Left lobe of liver (tissue), 2 donors: ENCODE measurements around the gene AIFM3. TPM values are rescaled to one million over a fixed set of nuclear protein-coding genes. Genes with fewer than 3 reads are reported as not detected.

Experiments used
- ATAC-seq: fragments of 200-7000 bp; cut with Tn5 transposase; one replicate; pipeline ENCODE4 v1.9.1; 2020; ENCODE audit warnings: mild to moderate bottlenecking, moderate library complexity
- DNase-seq: peaks from one replicate; pipeline ENCODE4 v3.0.0-alpha.2; 2020; ENCODE audit warnings: low spot score
- total RNA-seq: library from RNA; stranded (reverse); gene quantifications from one replicate; pipeline ENCODE4 v1.2.1, GENCODE V29; 2021
- donor health status: DM: no; HTN: no; CAD: no; lungs with moderate emphysema.
- donor health status: DM: no; HTN: yes; CAD: no.

Gene AIFM3
- total RNA-seq, 1 donor from 2014 or later: 1.3 TPM

DNA sequence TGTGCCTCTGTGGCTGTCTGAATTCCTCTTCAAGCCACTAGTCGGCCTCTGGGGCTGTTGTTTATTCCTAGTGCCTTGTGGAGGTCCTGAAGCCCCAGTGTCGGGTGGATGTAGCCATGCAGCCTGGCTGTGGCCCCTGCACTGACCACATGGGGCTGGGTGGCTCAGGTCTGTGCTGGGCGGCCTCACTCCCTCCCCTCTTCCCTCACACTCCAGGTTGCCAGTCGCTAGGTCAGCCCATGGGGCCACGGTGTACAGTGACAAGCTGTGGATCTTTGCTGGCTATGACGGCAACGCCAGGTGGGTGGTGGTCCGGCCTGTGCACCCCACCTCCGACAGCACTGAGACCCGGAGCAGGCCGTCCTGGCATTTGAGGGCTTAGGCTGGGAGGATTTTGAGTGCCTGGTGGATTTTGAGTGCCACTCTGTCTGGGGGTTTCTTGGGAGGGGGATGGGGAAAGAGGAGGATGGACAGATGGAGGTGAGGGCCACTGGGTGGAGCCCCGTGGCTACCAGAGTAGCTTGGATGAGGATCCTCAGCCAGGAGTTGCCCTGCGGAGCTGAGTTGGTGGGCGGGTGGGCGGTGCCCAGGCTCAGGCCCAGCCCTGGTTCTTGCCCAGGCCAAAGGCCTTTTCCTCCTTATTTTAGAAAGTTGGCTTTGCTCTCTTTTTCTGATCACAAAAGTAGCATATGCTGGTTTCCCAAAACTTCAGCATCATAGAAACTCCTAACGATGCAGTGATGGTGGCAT lies 21.7 kb downstream of the AIFM3 start:
- no peak for ATAC-seq
- DNase-seq: no peak

DNA sequence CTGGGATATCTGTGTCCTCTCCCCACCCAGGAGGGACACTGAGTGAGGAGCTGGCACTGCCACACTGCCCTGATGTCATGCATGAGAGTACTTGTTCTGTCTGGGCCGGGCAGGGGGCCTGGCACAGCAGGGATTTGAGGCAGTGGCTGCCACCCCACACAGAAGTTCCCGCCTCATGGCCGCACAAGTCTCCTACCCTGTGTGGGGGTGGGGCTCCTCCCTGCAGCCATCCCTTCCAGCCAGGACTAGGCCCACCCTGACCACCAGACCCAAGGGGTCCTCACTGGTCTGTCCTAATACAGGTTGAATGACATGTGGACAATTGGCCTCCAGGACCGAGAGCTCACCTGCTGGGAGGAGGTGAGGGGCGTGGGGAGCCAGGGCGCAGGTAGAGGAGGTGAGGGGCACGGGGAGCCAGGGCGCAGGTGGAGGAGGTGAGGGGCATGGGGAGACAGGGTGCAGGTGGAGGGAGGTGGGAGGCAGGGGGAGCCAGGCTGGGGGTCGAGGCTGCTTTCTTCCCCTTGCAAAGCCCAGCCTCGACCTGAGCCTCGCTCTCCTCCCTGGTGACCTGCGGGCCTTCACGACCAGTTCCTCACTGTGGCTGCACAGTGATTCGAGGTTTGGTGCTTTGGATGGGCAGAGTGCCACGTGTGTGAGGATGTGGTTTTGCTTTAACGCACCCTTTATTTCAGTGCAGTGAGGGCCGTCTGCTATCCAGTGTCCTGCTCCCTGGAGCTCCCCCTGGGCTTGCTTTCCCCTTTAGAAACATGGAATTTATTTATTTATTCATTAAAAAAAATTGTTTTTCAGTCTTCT lies 22.5 kb downstream of the AIFM3 start:
- ATAC-seq (no peak), DNase-seq (no peak)

DNA sequence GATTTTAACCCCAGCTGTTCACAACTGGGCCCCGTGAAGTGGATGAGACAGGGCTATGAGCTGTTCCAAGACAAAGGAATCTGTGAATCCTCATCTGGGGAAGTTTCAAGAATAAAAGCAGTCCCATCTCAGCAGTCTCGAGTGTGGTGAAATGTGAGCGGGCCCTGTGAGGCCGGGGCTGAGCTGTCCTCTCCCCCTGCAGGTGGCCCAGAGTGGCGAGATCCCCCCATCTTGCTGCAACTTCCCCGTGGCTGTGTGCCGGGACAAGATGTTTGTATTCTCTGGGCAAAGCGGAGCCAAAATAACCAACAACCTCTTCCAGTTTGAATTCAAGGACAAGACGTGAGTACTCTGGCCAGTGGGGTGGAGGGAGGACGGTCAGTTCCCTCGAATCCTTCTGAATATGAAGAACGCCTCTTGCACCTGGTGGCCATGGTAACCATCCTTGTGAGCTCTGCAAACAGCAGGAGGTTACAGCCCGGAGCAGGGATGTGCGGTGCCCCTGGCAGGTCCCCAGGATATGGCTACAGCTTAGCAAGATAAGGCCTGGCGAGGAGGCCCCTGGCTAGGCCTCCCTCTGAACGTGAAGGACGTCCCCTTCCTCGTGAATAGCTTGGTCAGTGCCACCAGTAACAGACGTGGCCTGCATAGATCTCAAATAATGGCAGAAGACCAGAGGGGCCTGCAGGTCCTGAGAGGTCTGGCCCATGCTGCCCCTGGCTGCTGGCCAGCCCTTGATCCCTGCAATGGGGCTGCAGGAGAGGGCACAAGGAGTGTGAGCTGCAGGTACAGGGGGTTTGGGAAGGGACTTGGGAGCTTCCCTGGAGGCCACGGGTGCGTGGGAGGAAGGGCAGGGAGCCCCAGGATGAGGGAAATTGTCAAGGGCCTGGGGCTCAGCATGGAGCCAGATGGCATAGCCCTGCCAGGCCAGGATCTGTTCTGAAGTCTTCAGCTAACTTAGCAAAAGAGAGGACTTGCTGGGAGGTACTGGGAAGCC lies 23.4 kb downstream of the AIFM3 start:
- ATAC-seq (no peak), DNase-seq (no peak)

DNA sequence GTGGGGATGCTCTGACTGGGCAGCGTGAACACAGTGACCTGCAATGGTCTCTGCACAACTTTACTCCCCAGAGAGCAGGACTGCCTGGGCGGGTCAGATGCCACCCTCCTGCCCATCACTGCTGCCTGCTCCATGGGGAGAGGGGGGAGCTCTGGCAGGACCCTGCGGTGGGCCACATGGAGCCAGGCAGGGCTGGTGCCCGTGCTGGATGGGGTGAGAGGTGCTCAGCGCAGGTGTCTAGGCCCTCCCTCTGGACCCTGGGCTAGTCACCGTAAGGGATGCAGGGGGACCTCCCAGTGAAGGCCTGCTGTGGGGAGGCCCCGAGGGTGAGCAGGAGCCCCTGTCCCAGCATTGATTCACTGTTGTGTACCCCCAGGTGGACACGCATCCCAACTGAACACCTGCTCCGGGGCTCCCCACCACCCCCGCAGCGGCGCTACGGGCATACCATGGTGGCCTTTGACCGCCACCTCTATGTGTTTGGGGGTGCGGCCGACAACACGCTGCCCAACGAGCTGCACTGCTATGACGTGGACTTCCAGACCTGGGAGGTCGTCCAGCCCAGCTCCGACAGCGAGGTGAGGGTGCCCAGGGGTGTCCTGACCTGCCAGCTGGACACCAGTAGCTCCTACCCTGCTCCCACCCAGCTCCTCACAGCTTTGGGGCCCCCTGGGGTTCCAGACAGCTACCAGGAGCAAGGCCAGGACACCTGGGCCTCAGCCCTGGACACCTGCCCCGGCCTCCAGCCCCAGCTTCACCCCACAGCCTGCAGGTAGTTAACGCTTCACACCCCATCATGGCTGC lies 24.4 kb downstream of the AIFM3 start:
- ATAC-seq (no peak), DNase-seq (no peak)

DNA sequence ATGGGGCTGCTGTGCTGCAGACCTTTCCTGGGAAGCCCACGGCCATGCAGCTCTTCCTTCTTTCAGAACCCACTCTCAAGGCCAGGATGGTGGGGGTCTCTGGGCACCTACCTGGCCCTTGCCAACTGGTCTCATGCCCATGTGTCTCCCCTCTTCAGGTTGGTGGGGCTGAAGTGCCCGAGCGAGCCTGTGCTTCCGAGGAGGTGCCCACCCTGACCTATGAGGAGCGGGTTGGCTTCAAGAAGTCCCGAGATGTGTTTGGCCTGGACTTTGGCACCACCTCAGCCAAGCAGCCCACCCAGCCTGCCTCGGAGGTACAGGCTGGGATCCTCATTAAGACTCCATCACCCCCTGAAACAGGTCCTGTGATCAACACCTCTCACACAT lies 25.0 kb downstream of the AIFM3 start:
- DNase-seq (no peak), ATAC-seq (no peak)

DNA sequence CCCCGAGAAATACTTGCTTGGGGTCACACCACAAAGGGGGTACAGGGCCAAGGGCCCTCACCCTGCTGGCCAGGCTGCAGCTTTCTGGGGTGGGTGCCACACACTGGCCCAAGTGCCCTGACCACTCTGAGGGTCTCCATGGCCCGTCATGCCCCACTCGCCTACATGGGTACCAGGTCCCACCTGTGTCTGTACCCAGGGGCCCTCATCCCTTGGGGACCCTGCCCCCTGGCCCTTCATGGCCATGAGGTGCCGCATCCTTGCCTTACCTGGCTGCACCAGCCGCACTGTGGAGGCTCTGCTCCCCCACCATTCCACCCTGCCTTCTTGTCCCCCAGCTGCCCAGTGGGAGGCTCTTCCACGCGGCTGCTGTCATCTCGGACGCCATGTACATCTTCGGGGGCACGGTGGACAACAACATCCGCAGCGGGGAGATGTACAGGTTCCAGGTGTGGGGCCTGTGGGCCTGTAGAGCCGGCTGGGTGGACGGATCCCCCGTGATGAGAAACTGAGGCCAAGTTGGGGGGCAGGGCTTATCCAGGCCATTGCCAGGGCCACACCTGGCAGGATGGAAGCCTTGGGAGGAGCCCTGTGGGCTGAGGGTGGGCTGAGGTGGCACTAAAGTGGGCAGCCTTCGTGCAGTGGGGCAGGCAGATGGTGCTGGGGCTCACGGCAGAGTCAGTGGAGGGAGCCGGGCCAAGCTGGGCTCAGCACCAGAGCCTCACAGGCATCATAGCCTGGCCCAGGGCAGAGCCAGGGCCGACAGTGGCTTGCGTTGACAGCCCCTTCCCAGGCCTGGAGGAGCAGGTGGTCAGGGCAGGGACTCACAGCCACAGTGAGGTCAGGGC lies 25.6 kb downstream of the AIFM3 start:
- DNase-seq: no peak
- no peak for ATAC-seq

DNA sequence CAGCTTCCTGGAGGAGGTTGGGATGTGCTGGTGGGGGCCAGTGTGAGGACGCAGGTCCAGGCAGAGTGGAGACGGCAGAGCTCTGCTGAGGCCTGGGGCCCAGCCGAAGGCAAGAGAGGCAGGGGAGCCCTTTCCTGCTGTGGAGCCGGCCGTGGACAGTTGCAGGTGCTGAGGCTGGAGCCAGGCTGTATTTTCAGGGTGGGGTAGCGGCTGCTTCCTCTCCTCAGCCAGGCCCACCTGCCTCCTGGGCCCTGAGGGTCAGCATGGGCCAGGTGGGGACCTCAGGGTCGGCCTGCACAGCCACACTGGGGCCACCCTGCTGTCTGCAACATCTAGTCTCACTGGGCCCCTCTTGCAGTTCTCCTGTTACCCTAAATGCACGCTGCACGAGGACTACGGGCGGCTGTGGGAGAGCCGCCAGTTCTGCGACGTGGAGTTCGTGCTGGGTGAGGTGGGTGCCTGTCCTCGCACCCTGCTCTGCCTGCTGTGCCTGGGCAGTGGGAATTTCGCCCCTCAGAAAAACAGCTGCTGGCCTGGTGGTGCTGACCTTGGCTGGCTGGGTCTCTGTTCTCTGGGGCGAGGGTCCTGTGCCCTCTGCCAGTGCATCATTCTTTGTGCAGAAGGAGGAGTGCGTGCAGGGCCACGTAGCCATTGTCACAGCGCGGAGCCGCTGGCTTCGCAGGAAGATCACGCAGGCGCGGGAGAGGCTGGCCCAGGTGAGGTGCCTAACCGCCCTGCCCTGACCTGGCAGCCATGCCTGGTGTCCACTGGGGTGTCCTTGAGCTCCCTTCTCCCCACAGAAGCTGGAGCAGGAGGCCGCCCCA lies 26.5 kb downstream of the AIFM3 start:
- ATAC-seq: no peak
- no peak for DNase-seq

DNA sequence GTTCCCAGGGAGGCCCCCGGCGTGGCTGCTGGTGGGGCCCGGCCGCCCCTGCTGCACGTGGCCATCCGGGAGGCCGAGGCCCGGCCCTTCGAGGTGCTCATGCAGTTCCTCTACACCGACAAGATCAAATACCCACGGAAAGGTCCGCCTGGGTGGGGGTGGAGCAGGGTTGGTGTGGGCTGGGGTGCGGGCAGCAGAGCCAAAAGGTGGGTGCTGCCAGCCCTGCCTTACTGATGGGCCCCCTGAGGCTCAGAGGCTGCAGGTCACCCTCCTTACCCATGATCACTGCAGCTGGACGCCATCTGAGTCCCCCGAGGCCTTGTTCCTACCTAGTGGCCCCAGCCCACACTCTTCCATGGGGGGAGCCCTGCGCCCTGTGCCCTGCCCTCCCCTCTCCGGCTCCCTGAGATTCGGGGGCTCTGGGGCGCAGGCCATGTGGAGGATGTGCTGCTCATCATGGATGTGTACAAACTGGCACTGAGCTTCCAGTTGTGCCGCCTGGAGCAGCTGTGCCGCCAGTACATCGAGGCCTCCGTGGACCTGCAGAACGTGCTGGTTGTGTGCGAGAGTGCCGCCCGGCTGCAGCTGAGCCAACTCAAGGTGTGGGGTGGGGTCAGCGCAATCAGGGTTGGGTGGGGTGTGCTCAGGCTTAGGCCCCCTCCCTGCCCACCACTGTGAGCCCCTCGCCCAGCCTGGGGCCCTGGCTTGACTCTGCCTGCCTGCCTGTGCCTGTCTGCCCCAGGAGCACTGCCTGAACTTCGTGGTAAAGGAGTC lies 27.3 kb downstream of the AIFM3 start:
- no peak for DNase-seq
- ATAC-seq: no peak

DNA sequence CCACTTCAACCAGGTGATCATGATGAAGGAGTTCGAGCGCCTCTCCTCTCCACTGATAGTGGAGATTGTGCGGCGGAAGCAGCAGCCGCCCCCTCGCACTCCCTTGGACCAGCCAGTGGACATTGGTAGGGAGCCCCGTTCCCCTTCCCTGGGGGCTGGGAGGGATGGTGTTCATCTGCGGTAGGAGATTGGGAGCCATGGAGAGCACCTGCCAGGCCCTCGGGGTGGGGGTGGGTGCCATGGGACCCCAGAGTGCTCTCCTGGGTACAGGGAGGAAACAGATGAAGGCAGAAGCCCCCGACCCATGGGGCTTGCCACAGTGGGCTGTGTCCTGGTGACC lies 27.8 kb downstream of the AIFM3 start:
- DNase-seq: no peak
- no peak for ATAC-seq

DNA sequence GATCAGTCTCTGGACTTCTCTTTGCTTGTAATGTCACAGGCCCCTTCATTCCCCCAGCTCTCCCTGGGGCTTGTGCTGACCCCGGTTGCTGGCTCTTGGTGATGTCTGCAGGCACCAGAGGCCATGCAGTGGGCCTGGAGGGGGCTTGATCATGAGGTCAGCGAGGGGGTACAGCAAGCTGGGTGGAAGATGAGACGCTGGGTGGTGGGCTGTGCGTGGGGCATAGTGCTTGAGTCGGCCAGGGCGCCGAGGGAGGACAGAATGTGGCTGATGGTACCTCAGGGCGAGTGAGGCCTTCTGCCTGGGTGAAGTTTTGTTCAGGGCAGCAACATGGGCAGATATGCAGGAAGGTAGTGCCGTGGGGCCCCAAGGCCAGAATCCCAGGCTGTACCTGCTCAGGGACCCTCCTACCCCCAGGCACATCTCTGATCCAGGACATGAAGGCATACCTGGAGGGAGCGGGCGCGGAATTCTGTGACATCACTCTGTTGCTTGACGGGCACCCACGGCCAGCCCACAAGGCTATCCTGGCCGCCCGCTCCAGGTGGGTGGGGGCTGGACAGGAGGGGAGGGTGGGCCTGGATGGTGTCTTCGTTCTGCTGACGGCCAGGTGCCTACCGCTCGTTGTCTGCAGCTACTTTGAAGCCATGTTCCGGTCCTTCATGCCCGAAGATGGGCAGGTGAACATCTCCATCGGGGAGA lies 28.4 kb downstream of the AIFM3 start:
- DNase-seq (no peak), ATAC-seq (no peak)

DNA sequence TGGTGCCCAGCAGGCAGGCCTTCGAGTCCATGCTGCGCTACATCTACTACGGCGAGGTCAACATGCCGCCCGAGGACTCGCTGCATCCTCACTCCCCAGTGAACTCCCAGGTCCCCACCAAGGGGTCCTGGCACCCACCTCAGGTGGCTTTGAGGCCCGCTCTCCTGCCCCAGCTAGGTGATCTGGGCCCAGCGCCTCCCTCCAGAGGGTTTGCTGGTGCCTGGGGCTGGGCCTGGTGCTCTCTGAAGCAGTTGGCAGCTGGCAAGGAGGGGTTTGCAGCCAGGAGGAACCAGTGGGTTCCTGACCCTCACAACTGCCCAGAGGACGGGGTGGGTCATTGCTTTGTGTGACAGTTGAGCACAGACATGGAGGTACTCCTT lies 29.0 kb downstream of the AIFM3 start:
- ATAC-seq: no peak
- no peak for DNase-seq

DNA sequence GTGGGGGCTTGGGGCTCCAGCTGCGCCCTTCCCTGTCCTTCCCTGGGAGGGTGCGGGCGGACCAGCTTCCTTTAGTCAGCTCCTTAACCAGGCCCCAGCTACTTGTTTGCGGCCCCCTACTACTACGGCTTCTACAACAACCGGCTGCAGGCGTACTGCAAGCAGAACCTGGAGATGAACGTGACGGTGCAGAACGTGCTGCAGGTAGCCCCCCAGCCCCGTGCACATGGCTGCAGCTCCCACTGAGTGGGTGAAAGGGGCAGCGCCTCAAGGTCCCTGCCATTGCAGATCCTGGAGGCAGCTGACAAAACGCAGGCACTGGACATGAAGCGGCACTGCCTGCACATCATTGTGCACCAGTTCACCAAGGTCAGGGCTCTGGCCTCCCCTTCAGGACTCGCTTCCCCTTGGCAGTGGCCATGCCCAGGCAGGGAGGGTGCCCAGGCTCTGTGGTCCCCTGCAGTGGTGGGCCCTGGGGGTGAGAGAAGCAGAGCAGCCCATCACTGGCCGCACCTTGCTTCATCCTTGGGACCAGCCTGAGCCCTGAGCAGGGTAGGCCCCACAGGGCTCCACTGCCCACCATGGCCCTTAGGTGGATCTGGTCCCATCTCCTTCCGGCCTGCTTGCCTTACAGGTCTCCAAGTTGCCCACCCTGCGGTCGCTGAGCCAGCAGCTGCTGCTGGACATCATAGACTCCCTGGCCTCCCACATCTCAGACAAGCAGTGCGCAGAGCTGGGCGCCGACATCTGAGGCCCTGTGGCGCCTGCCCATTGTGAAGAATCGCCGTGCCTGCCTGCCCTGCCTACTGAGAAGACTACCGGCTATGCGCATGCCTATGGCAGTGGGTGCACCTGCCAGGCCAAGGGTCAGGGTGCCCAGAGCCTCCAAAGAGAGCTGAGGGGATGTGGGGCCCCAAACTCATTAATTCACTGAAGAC lies 29.8 kb downstream of the AIFM3 start:
- DNase-seq: no peak

DNA sequence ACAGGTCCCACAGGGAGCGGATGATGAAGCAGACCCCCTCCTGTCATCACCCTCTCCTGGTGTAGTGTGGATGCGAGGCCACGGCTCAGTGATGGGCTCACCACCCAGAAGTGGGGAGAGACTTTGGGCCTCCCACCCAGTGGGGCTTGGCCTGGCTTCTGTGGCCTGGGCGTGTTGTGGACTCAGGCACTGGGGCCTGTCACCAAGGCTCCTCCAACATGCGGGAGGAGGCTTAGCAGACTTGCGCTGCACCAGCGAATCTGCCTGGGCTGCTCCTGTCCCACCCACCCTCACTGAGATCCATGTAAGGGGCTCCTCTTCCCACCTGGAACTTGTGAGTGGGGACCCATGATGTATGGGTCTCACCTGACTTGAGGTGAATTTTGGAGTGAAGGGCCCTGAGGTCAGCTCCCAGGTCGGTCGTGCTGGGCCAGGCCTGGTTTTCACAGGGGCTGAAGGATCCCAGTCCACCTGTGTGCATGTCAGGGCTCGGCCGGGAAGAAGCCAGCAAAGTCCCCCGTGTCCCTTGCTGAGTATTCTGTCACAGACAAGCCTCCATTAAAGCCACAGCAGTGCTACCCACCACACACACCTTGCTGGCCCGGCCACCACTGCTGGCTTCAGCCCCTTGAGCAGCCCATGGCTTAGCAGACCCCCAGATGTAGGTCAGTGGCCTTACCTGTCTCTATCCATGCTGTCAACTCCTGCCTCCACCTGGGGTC lies 30.6 kb downstream of the AIFM3 start:
- no peak for ATAC-seq
- no peak for DNase-seq

More for the DNA sequence above, 29.8 kb downstream of the AIFM3 start:
- no peak for ATAC-seq

DNA sequence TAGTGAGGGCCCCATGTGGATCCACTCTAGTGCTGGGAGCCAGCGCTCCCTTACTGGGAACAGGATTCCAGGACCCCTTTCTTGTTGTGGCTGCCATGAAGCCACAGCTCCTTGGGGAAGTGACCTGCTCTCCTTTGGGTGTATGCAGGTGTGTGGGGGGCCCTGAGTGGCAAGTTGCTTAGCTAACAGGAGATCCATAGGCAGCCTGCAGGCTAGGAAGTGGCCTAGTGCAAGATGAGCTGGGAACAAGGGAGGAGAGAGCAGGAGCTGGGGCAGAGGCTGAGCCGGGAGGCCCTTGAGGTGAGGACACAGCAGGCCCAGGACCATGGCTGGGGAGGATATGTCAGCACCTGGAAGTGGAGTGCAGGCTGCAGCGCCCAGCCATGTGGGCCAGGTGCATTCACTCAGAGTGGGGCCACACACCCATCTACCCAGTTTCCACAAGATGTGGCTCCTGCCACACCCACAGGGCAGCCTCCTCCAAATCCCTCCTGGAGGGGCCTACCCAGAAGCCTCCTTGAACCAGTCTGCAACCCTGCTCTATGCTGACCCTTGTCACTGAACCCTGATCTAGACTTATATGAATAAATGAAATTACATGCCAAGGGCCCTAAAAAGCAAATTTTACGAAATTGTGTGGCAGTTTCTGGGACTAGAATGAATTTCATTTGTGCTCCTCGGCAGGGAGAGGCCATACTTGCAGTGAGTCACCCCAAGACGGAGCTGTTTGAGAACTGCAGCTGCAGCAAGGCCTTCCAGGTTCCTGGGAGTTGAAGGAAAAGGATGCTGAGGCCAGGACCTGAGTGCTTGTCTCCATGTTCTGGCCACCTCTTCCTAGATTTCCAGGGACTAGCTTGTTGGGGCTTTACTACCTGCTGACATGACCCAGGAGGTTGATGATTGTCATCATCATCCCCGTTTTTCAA lies 31.6 kb downstream of the AIFM3 start:
- ATAC-seq: no peak
- no peak for DNase-seq
